Measurements from ENCODE around the gene MORC3.

DNA sequence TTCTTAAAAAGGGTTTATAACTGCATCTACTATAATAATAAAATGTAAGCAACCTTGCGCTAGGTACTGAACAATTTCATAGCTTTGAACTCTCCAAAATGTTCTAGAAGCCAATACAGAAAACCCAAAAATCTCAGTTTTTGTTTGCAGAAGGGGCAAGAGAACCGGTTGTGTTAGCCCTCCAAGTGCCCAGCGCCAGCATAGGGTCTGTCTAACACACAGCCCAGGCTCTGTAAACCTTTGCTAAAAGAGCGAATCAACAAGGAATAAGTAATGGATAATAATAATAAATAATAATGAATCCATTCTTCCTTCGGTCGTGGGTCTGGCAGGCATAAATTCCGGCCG lies 64.9 kb downstream of the MORC3 start:
- TF ChIP-seq JUND (IDR thresholded peaks at IDR 0.05; ENCODE audit: borderline replicate concordance, low read depth, low read length), result no peak
- TF ChIP-seq JUND (tag; IDR thresholded peaks at IDR 0.05; ENCODE audit: borderline replicate concordance, low read depth, low read length), result no peak
- TF ChIP-seq, protein P1, sequence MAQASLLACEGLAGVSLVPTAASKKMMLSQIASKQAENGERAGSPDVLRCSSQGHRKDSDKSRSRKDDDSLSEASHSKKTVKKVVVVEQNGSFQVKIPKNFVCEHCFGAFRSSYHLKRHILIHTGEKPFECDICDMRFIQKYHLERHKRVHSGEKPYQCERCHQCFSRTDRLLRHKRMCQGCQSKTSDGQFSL (CRISPR knock-in tag; IDR thresholded peaks at IDR 0.05), result no peak
- TF ChIP-seq, protein P1 (tag; IDR thresholded peaks at IDR 0.05), result no peak
- TF ChIP-seq, protein P2, sequence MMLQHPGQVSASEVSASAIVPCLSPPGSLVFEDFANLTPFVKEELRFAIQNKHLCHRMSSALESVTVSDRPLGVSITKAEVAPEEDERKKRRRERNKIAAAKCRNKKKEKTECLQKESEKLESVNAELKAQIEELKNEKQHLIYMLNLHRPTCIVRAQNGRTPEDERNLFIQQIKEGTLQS (IDR thresholded peaks at IDR 0.05), result no peak
- TF ChIP-seq, protein P2 (CRISPR knock-in tag; conservative IDR thresholded peaks at IDR 0.05), result no peak
- no peak for TF ChIP-seq TRIM28 (IDR thresholded peaks at IDR 0.05)
- no peak for TF ChIP-seq MGA (IDR thresholded peaks at IDR 0.05)
- TF ChIP-seq SIN3A (IDR thresholded peaks at IDR 0.05; ENCODE audit: borderline replicate concordance in 2 of 2, control insufficient read depth in 1 of 2, low read depth in 2 of 2, low read length in 2 of 2), result no peak
- TF ChIP-seq ZNF224 (CRISPR knock-in tag; IDR thresholded peaks at IDR 0.05), result no peak
- TF ChIP-seq PCBP2 (IDR thresholded peaks at IDR 0.05; ENCODE audit: low read depth, low read length, poor library complexity, severe bottlenecking), result no peak
- TF ChIP-seq HSF4 (CRISPR knock-in tag; IDR thresholded peaks at IDR 0.05; ENCODE audit: borderline replicate concordance), result no peak
- no peak for TF ChIP-seq NKRF (IDR thresholded peaks at IDR 0.05; ENCODE audit: borderline replicate concordance)
- no peak for TF ChIP-seq ZNF589 (CRISPR knock-in tag; IDR thresholded peaks at IDR 0.05; ENCODE audit: low read depth)
